Measurements from ENCODE around the gene PHLDA1.
A peak's percentile ranks its signal among the peaks of the same experiment; 100 is the strongest.
"Not testable (repeated sequence)": the region's sequence is repeated elsewhere in the genome, so short reads cannot be mapped to it uniquely, and the experiment has no call there.

The PHLDA1 gene

GRCh38 chr12:76018111-76018510 is 13.5 kb downstream of the PHLDA1 start:
- no peak for DNase-seq

- no peak for DNase-seq
Measured at GRCh38 chr12:76014007-76014406, 17.6 kb downstream of the PHLDA1 start.

- DNase-seq = no peak
Measured at GRCh38 chr12:76013603-76014002, 18.0 kb downstream of the PHLDA1 start.

GRCh38 chr12:76012644-76013043 is 18.9 kb downstream of the PHLDA1 start:
- DNase-seq = no peak

- DNase-seq = no peak
Measured at GRCh38 chr12:76010732-76011458, 20.7 kb downstream of the PHLDA1 start.

- DNase-seq = no peak
Measured at GRCh38 chr12:76008428-76008827, 23.1 kb downstream of the PHLDA1 start.

- DNase-seq = no peak
Measured at GRCh38 chr12:76007640-76008039, 23.9 kb downstream of the PHLDA1 start.

- DNase-seq = peak; percentile 56 to 71
Measured at GRCh38 chr12:76006028-76006925, 25.3 kb downstream of the PHLDA1 start.

- DNase-seq = no peak
Measured at GRCh38 chr12:76003355-76003638, 28.3 kb downstream of the PHLDA1 start.

GRCh38 chr12:76002598-76003354 is 28.8 kb downstream of the PHLDA1 start:
- DNase-seq = no peak

- DNase-seq = no peak
Measured at GRCh38 chr12:75998292-75999063, 33.1 kb downstream of the PHLDA1 start.

GRCh38 chr12:75997658-75998057 is 33.9 kb downstream of the PHLDA1 start:
- no peak for DNase-seq

- DNase-seq = no peak
Measured at GRCh38 chr12:75996861-75997447, 34.6 kb downstream of the PHLDA1 start.

- peak in 1 of 2 experiments; percentile 8 for DNase-seq
Measured at GRCh38 chr12:75995691-75996090, 35.9 kb downstream of the PHLDA1 start.

GRCh38 chr12:75994069-75994740 is 37.4 kb downstream of the PHLDA1 start:
- no peak for DNase-seq

- no peak for DNase-seq
Measured at GRCh38 chr12:75991753-75992152, 39.8 kb downstream of the PHLDA1 start.

- no peak for DNase-seq
Measured at GRCh38 chr12:75990189-75990912, 41.2 kb downstream of the PHLDA1 start.

- not testable (repeated sequence) for DNase-seq
Measured at GRCh38 chr12:75987709-75988108, 43.9 kb downstream of the PHLDA1 start.

GRCh38 chr12:75986001-75986746 is 45.4 kb downstream of the PHLDA1 start:
- peak in 1 of 2 experiments; percentile 8 for DNase-seq

- DNase-seq = no peak
Measured at GRCh38 chr12:75985566-75985965, 46.0 kb downstream of the PHLDA1 start.
